Gastrocnemius medialis (tissue), 4 donors: ENCODE measurements around the gene SLC35G2. TPM values are rescaled to one million over a fixed set of nuclear protein-coding genes. Genes with fewer than 3 reads are reported as not detected.

Experiments
- total RNA-seq, 4 donors: library from RNA; depleted of rRNA; stranded (reverse); fragments of >200 nt; gene quantifications; one replicate each; pipeline versions ENCODE4 v1.1.0 to v1.2.3, GENCODE V29; 2016

The SLC35G2 gene
- total RNA-seq, 4 donors from 2014 or later: 1.00 to 3.2 (median 1.9) TPM

Other genes with a start within 250 kb of the SLC35G2 start
- gene STAG1, start 66.7 kb upstream of the SLC35G2 start, total RNA-seq: 10 to 100 TPM; 22.2 to 26.2 (median 23.7) TPM
- gene NCK1, start 43.1 kb downstream of the SLC35G2 start, total RNA-seq: 10 to 100 TPM; 23.5 to 36.6 (median 27.0) TPM
- under 1 TPM; 0.38 to 0.63 (median 0.52) TPM for gene IL20RB, start 138.9 kb downstream of the SLC35G2 start, total RNA-seq